Urinary bladder (tissue), 4 donors: ENCODE measurements around the gene PCMT1. TPM values are rescaled to one million over a fixed set of nuclear protein-coding genes. Genes with fewer than 3 reads are reported as not detected.
"Not testable (repeated sequence)": the region's sequence is repeated elsewhere in the genome, so short reads cannot be mapped to it uniquely, and the experiment has no call there.

Experiments
- DNase-seq: peaks from one replicate; pipeline ENCODE4 v3.0.0-alpha.2; 2015; ENCODE audit errors: extremely low spot score
- H3K27ac ChIP-seq: one replicate; pipeline ENCODE4 v1.5.1; 2013; ENCODE audit warnings: low read depth, mild to moderate bottlenecking, moderate library complexity
- H3K36me3 ChIP-seq: one replicate; pipeline ENCODE4 v1.6.1; 2013; ENCODE audit warnings: mild to moderate bottlenecking, moderate library complexity; ENCODE audit not compliant: insufficient read depth
- H3K4me1 ChIP-seq: one replicate; pipeline ENCODE4 v1.6.1; 2013; ENCODE audit warnings: mild to moderate bottlenecking, moderate library complexity; ENCODE audit not compliant: insufficient read depth
- H3K4me3 ChIP-seq: one replicate; pipeline ENCODE4 v1.5.1; 2013; ENCODE audit warnings: low read depth, low read length
- WGBS: extraction: QIAGEN DNeasy Blood & Tissue Kit; methylation state at CpG from one replicate; pipeline ENCODE4 v1.1.7; 2013; 5-methylcytosine and 5-hydroxymethylcytosine counted together
- polyA plus RNA-seq: library from polyadenylated mRNA; stranded (reverse); fragments of 200-250 nt; gene quantifications from one replicate; pipeline ENCODE4 v1.2.3, GENCODE V29; 2013
- total RNA-seq: library from RNA; depleted of rRNA; stranded (reverse); fragments of >200 nt; gene quantifications from one replicate; pipeline ENCODE4 v1.2.3, GENCODE V29; 2014
- donor health status: healthy with polysubstance abuse.
- donor health status: healthy.

Gene PCMT1
- total and polyA plus RNA-seq, 2 donors, result 65.5 to 104 TPM

DNA sequence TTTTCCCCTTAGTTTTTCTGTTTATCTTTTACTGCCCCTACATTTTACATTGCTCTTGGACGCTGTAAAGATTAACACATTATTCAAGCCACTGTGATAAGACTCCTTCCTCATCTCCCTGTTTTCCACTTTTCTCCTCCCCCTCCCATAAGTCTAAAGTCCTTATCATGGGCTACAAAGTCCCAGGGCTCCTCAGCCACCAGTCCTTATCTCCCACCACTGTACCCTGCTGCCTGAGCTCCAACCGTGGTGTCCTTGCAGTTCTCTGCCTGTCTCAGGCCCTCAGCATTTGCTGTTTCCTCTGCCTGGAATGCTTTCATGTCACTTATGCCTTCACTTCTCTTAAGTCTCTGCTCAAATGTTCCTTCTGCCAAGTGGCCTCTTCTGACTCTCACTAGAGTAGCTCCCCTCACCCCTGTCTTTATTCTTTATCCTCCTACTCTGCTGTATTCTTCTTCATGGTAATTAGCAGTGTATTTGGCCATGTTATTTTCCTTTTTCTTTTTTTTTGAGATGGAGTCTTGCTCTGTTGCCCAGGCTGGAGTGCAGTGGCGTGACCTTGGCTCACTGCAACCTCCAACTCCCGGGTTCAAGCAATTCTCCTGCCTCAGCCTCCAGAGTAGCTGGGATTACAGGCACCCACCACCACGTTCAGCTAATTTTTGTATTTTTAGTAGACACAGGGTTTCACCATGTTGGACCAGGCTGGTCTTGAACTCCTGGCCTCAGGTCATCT is 20.9 kb upstream of the PCMT1 start:
- 89% methylated on average over 5 of the region's 5 CpGs for WGBS
- H3K36me3 ChIP-seq, result peaks cover 3% of the 10 kb centered on the region
- no peak overlapping the region for H3K4me3 ChIP-seq
- H3K27ac ChIP-seq, result no peak overlapping the region
- H3K4me1 ChIP-seq, result no peaks in the 10 kb centered on the region
- no peak for DNase-seq

DNA sequence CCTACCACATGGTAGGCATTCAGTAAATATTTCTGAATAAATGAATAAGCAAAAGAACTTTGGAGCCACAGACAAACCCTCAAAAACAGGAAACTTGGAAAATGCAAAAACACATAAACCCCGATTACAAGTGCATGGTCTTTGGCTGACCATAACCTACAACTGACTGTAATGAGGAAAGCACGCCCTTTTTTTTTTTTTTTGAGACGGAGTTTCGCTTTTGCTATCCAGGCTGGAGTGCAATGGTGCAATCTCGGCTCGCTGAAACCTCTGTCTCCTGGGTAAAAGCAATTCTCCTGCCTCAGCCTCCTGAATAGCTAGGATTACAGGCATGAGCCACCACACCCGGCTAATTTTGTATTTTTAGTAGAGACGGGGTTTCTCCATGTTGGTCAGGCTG is 19.7 kb upstream of the PCMT1 start:
- H3K27ac ChIP-seq, result no peak overlapping the region
- H3K36me3 ChIP-seq, result peaks cover 3% of the 10 kb centered on the region
- H3K4me3 ChIP-seq, result no peak overlapping the region
- no peak for DNase-seq
- H3K4me1 ChIP-seq, result no peaks in the 10 kb centered on the region
- 93% methylated on average over 8 of the region's 8 CpGs for WGBS

GRCh38 chr6:149733089-149733720 is 16.3 kb upstream of the PCMT1 start:
- no peak overlapping the region for H3K4me3 ChIP-seq
- H3K36me3 ChIP-seq, result peaks cover 8% of the 10 kb centered on the region
- H3K27ac ChIP-seq, result no peak overlapping the region
- no peak for DNase-seq
- 98% methylated on average over 2 of the region's 2 CpGs for WGBS
- no peaks in the 10 kb centered on the region for H3K4me1 ChIP-seq

DNA sequence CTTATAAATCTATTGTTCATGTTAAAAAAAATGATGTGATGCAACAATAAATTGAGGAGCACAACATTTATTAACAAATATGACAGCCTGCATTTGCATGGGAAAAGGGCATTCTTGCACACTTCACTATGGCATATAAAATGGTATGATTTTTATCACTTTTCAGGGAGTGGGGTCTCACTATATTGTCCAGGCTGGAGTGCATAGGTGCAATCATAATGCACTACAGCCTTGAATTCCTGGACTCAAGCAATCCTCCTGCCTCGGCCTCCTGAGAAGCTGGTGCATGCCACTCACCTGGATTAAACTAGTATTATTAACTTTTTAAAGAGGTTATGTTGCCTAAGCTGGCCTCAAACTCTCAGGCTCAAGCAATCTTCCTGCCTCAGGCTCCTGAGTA is 14.6 kb upstream of the PCMT1 start:
- Histone ChIP-seq H3K4me1 (no peaks in the 10 kb centered on the region), H3K4me3 (no peak overlapping the region), H3K27ac (no peak overlapping the region), H3K36me3 (peaks cover 6% of the 10 kb centered on the region)
- 98% methylated on average over 1 of the region's 1 CpG for WGBS
- DNase-seq, result no peak

DNA sequence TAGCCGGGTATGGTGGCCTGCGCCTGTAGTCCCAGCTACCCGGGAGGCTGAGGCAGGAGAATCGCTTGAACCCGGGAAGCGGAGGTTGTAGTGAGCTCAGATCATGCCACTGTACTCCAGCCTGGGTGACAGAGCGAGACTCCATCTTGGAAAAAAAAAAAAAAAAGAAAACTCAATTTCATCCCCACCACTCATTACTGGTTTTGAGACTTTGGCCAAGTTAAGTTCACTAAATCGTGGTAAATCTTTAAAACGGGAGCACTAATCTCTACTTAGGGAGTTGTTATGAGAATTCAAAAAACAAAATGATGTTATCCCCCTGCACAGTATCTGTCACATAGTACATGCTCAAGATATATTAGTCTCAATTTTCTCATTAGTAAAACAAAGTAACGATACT is 4.3 kb upstream of the PCMT1 start:
- WGBS, result 88% methylated on average over 10 of the region's 10 CpGs
- not testable (repeated sequence) for H3K36me3 ChIP-seq, H3K27ac ChIP-seq, DNase-seq, H3K4me1 ChIP-seq
- H3K4me3 ChIP-seq, result peak overlapping the region; percentile 84

- DNase-seq, result peak; percentile 89
- peak within 1 kb of the TSS; percentile 38 for H3K27ac ChIP-seq
- H3K4me3 ChIP-seq, result peak within 1 kb of the TSS; percentile 84
- H3K36me3 ChIP-seq, result peaks cover 2% of the 10 kb centered on the region
- H3K4me1 ChIP-seq, result no peaks in the 10 kb centered on the region
- 5% methylated on average over 41 of the region's 41 CpGs for WGBS
Observed at GRCh38 chr6:149746147-149746946, 3.2 kb upstream of the PCMT1 start, which contains the start of gene NUP43. Gene NUP43, minus strand, starts transcription at chr6:149746529. Its CDS starts 34 bp downstream, at chr6:149746495.

- H3K27ac ChIP-seq, result peak overlapping the region; percentile 46
- H3K4me1 ChIP-seq, result not testable (repeated sequence)
- under 1% methylated on average over 25 of the region's 38 CpGs for WGBS
Observed at GRCh38 chr6:149749082-149749593, 403 bp upstream of the PCMT1 start.

GRCh38 chr6:149750136-149750609 is 632 bp downstream of the PCMT1 start:
- peak overlapping the region; percentile 82 for H3K27ac ChIP-seq
- WGBS, result under 1% methylated on average over 25 of the region's 25 CpGs
- H3K4me3 ChIP-seq, result peak overlapping the region; percentile 95
- H3K36me3 ChIP-seq, result peaks cover 1% of the 10 kb centered on the region
- DNase-seq, result no peak
- H3K4me1 ChIP-seq, result no peaks in the 10 kb centered on the region

More at GRCh38 chr6:149749082-149749593, 403 bp upstream of the PCMT1 start:
- not testable (repeated sequence) for H3K36me3 ChIP-seq, DNase-seq
- H3K4me3 ChIP-seq, result peak overlapping the region; percentile 95

DNA sequence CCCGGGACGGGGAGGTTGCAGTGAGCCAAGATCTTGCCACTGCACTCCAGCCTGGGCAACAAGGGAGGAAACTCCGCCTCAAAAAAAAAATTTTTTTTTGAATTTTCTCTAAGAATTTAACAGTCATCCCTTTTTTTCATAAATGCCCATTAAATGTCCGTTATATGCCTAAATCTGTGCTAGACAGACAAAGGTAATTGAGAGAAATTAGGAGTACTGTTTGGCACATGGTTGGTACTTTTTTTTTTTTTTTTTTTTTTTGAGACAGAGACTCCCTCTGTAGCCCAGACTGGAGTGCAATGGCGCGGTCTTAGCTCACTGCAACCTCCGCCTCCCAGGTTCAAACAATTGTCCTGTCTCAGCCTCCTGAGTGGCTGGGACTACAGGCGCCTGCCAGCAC is 1.7 kb downstream of the PCMT1 start:
- DNase-seq, result no peak
- Histone ChIP-seq H3K27ac (no peak overlapping the region), H3K36me3 (peaks cover 1% of the 10 kb centered on the region), H3K4me1 (no peaks in the 10 kb centered on the region), H3K4me3 (no peak overlapping the region)
- WGBS, result 97% methylated on average over 8 of the region's 8 CpGs

GRCh38 chr6:149751920-149752319 is 2.4 kb downstream of the PCMT1 start:
- H3K27ac ChIP-seq, H3K4me1 ChIP-seq: not testable (repeated sequence)
- 97% methylated on average over 5 of the region's 5 CpGs for WGBS

GRCh38 chr6:149752600-149753373 is 3.2 kb downstream of the PCMT1 start:
- H3K27ac ChIP-seq, result no peak overlapping the region
- H3K36me3 ChIP-seq, result peaks cover 1% of the 10 kb centered on the region
- DNase-seq, result no peak
- no peaks in the 10 kb centered on the region for H3K4me1 ChIP-seq
- 92% methylated on average over 4 of the region's 4 CpGs for WGBS
- no peak overlapping the region for H3K4me3 ChIP-seq

More at GRCh38 chr6:149751920-149752319, 2.4 kb downstream of the PCMT1 start:
- H3K36me3 ChIP-seq, H3K4me3 ChIP-seq, DNase-seq: not testable (repeated sequence)

DNA sequence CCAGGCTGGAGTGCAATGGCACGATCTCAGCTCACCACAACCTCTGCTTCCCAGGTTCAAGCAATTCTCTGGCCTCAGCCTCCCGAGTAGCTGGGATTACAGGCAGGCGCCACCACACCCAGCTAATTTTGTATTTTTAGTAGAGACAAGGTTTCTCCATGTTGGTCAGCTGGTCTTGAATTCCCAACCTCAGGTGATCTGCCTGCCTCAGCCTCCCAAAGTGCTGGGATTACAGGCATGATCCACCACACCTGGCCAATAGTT is 3.8 kb downstream of the PCMT1 start:
- not testable (repeated sequence) for H3K36me3 ChIP-seq, H3K4me3 ChIP-seq, H3K27ac ChIP-seq, DNase-seq, H3K4me1 ChIP-seq
- 93% methylated on average over 3 of the region's 3 CpGs for WGBS

- DNase-seq, result no peak
- H3K4me1 ChIP-seq, result no peaks in the 10 kb centered on the region
- no peak overlapping the region for H3K27ac ChIP-seq
- peaks cover 1% of the 10 kb centered on the region for H3K36me3 ChIP-seq
- 90% methylated on average over 4 of the region's 4 CpGs for WGBS
- H3K4me3 ChIP-seq, result no peak overlapping the region
Observed at GRCh38 chr6:149754548-149754947, 5.0 kb downstream of the PCMT1 start.
